Activated naive CD8-positive, alpha-beta T cell treated with anti-CD3 and anti-CD28 coated beads for 36 hours (primary cell): ENCODE data around the gene PADI3. TPM values are rescaled to one million over a fixed set of nuclear protein-coding genes. Genes with fewer than 3 reads are reported as not detected.
A peak's percentile ranks its signal among the peaks of the same experiment; 100 is the strongest.
"Not testable (repeated sequence)": the region's sequence is repeated elsewhere in the genome, so short reads cannot be mapped to it uniquely, and the experiment has no call there.

ENCODE experiments used
- DNase-seq: peaks from one replicate; pipeline ENCODE4 v3.0.0; 2021
- H3K27ac Mint-ChIP-seq: one replicate; pipeline ENCODE4 v1.8.0; 2022; ENCODE audit warnings: mild to moderate bottlenecking, moderate library complexity, mixed read lengths
- H3K27me3 Mint-ChIP-seq: one replicate; pipeline ENCODE4 v1.8.0; 2022; ENCODE audit warnings: mild to moderate bottlenecking, mixed read lengths
- H3K36me3 Mint-ChIP-seq: one replicate; pipeline ENCODE4 v1.8.0; 2021; ENCODE audit warnings: mild to moderate bottlenecking, mixed read lengths
- H3K4me1 Mint-ChIP-seq: one replicate; pipeline ENCODE4 v1.8.0; 2021; ENCODE audit warnings: mixed read lengths
- H3K4me3 Mint-ChIP-seq: one replicate; pipeline ENCODE4 v1.8.0; 2022; ENCODE audit warnings: mild to moderate bottlenecking, moderate library complexity, mixed read lengths
- H3K9me3 Mint-ChIP-seq: one replicate; pipeline ENCODE4 v1.8.0; 2022; ENCODE audit warnings: mixed read lengths
- total RNA-seq, 2 experiments: library from RNA; stranded (reverse); gene quantifications; one replicate each; pipeline ENCODE4 v1.2.3, GENCODE V29; 2021

Gene PADI3
- total RNA-seq, 2 experiments from 2014 or later, result not detected

GRCh38 chr1:17307329-17307728 is 58.4 kb downstream of the PADI3 start:
- Mint-ChIP-seq H3K9me3 (peaks cover 3% of the 10 kb centered on the region), H3K4me1 (peaks cover 2% of the 10 kb centered on the region), H3K36me3 (peaks cover 2% of the 10 kb centered on the region), H3K27ac (no peak overlapping the region), H3K4me3 (no peak overlapping the region), H3K27me3 (peaks cover 20% of the 10 kb centered on the region)
- no peak for DNase-seq

- Mint-ChIP-seq H3K9me3 (peaks cover under 1% of the 10 kb centered on the region), H3K27me3 (peaks cover 20% of the 10 kb centered on the region), H3K4me1 (peaks cover 4% of the 10 kb centered on the region), H3K4me3 (no peak within 1 kb of the TSS), H3K36me3 (peaks cover under 1% of the 10 kb centered on the region), H3K27ac (no peak within 1 kb of the TSS)
- no peak for DNase-seq
Measured at GRCh38 chr1:17307946-17308345, 59.0 kb downstream of the PADI3 start, which contains the start of gene PADI4. PADI4 (plus strand) TSS chr1:17308197; CDS start chr1:17308223, 26 bp downstream.

DNA sequence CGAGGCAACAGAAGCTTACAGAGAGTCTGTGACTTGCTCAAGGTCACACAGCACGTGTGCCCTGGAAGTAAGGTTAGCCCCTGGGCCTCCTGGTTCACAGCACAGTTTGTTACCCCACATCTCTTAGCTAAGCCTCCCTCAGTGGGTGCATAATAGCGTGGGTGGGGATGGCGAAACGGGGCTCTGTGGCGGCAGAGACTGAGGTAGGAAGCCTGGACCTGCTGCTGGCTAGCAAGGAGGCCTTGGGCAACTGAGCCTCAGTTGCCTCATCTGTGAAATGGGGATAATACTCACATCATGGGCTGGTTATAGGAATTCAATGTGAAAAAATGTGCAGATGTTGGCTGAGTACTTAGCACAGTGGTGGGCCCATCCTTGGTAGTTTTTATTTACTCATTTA is 59.7 kb downstream of the PADI3 start:
- peaks cover 20% of the 10 kb centered on the region for H3K27me3 Mint-ChIP-seq
- peaks cover 4% of the 10 kb centered on the region for H3K4me1 Mint-ChIP-seq
- H3K9me3 Mint-ChIP-seq, result no peaks in the 10 kb centered on the region
- H3K4me3 Mint-ChIP-seq, result no peak overlapping the region
- H3K36me3 Mint-ChIP-seq, result no peaks in the 10 kb centered on the region
- DNase-seq, result no peak
- H3K27ac Mint-ChIP-seq, result no peak overlapping the region

GRCh38 chr1:17309426-17310067 is 60.6 kb downstream of the PADI3 start:
- no peak overlapping the region for H3K4me3 Mint-ChIP-seq
- no peak for DNase-seq
- peaks cover 20% of the 10 kb centered on the region for H3K27me3 Mint-ChIP-seq
- no peaks in the 10 kb centered on the region for H3K36me3 Mint-ChIP-seq
- no peak overlapping the region for H3K27ac Mint-ChIP-seq
- H3K4me1 Mint-ChIP-seq, result peaks cover 4% of the 10 kb centered on the region
- H3K9me3 Mint-ChIP-seq, result no peaks in the 10 kb centered on the region

- peaks cover 20% of the 10 kb centered on the region for H3K27me3 Mint-ChIP-seq
- no peaks in the 10 kb centered on the region for H3K9me3 Mint-ChIP-seq
- no peaks in the 10 kb centered on the region for H3K36me3 Mint-ChIP-seq
- peaks cover 4% of the 10 kb centered on the region for H3K4me1 Mint-ChIP-seq
- H3K27ac Mint-ChIP-seq, result no peak overlapping the region
- no peak overlapping the region for H3K4me3 Mint-ChIP-seq
- DNase-seq, result no peak
Measured at GRCh38 chr1:17310068-17310640, 61.3 kb downstream of the PADI3 start.

- Mint-ChIP-seq H3K4me3 (no peak overlapping the region), H3K9me3 (no peaks in the 10 kb centered on the region), H3K36me3 (no peaks in the 10 kb centered on the region), H3K27me3 (peaks cover 14% of the 10 kb centered on the region), H3K27ac (no peak overlapping the region), H3K4me1 (peaks cover 4% of the 10 kb centered on the region)
- no peak for DNase-seq
Measured at GRCh38 chr1:17313530-17314309, 64.8 kb downstream of the PADI3 start.

DNA sequence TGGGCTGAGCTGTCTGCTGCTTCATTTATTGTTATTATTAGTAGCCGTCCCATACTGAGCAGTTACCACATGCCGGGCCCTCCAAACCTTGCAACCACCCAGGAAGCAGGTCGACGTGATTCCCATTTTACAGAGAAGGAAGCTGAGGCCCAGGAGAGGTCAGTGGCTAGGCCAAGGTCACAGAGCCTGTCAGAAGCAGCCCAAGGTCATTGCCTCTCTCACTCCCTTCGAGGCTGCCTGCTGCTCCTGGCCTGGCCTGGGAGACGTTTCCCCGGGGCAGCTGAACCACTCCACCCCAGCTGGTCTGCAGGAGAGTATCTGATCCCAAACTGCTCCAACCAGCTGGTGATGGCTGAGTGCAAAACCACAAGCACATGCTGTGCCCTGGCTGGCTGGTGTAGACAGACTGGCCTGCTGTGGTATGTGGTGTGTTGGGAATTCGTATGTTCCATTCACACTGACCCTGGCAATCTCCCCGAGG is 65.6 kb downstream of the PADI3 start:
- Mint-ChIP-seq H3K4me1 (peaks cover 4% of the 10 kb centered on the region), H3K9me3 (no peaks in the 10 kb centered on the region), H3K27ac (no peak overlapping the region), H3K27me3 (peaks cover 9% of the 10 kb centered on the region), H3K4me3 (no peak overlapping the region), H3K36me3 (no peaks in the 10 kb centered on the region)
- DNase-seq, result no peak

GRCh38 chr1:17315542-17316130 is 66.7 kb downstream of the PADI3 start:
- no peak for DNase-seq
- Mint-ChIP-seq H3K9me3 (no peaks in the 10 kb centered on the region), H3K27ac (no peak overlapping the region), H3K36me3 (no peaks in the 10 kb centered on the region), H3K4me1 (peaks cover 4% of the 10 kb centered on the region), H3K4me3 (no peak overlapping the region), H3K27me3 (no peaks in the 10 kb centered on the region)

GRCh38 chr1:17316704-17317103 is 67.8 kb downstream of the PADI3 start:
- H3K27me3 Mint-ChIP-seq, result no peaks in the 10 kb centered on the region
- H3K9me3 Mint-ChIP-seq, result no peaks in the 10 kb centered on the region
- no peak for DNase-seq
- H3K36me3 Mint-ChIP-seq, result no peaks in the 10 kb centered on the region
- no peak overlapping the region for H3K4me3 Mint-ChIP-seq
- no peak overlapping the region for H3K27ac Mint-ChIP-seq
- peaks cover 4% of the 10 kb centered on the region for H3K4me1 Mint-ChIP-seq

GRCh38 chr1:17318262-17318661 is 69.4 kb downstream of the PADI3 start:
- DNase-seq, result no peak

DNA sequence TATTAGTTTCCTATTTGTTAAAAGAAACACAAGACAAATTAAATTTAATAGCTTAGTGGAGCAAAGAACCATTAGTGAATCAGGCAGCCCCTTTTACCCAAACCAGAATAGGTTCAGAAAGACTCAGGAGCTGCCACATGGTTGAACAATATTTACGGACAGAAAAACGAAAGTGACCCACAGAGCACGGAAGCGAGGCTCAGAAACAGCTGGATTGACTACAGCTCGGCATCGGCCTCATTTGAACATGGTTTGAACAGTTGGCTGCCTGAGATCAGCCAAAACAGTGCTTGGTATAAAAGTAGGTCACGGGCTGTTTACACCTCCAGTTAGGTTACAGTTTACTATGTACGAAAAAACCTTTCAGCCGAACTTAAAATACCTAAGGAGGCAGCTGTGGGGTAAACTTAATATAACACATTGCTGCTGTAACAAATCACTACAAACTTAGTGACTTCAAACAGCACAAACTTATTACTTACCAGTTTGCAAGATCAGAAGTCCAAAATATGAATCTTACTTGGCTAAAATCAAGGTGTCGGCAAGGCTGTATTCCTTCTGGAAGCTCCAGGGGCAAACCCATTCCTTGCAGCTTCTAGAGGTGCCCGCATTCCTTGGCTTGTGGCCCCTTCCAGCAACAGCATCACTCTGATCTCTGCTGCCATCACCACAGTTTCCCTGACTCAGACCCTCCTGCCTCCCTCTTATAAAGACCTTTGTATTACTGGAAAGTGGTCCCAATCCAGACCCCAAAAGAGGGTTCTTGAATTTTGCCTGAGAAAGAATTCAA is 70.9 kb downstream of the PADI3 start:
- Mint-ChIP-seq H3K36me3 (no peaks in the 10 kb centered on the region), H3K9me3 (no peaks in the 10 kb centered on the region), H3K4me3 (no peak overlapping the region), H3K4me1 (no peaks in the 10 kb centered on the region), H3K27me3 (no peaks in the 10 kb centered on the region), H3K27ac (no peak overlapping the region)
- no peak for DNase-seq

More at GRCh38 chr1:17318262-17318661, 69.4 kb downstream of the PADI3 start:
- no peaks in the 10 kb centered on the region for H3K9me3 Mint-ChIP-seq
- H3K4me3 Mint-ChIP-seq, result no peak overlapping the region
- no peaks in the 10 kb centered on the region for H3K27me3 Mint-ChIP-seq
- H3K36me3 Mint-ChIP-seq, result no peaks in the 10 kb centered on the region
- H3K27ac Mint-ChIP-seq, result no peak overlapping the region
- H3K4me1 Mint-ChIP-seq, result no peaks in the 10 kb centered on the region

DNA sequence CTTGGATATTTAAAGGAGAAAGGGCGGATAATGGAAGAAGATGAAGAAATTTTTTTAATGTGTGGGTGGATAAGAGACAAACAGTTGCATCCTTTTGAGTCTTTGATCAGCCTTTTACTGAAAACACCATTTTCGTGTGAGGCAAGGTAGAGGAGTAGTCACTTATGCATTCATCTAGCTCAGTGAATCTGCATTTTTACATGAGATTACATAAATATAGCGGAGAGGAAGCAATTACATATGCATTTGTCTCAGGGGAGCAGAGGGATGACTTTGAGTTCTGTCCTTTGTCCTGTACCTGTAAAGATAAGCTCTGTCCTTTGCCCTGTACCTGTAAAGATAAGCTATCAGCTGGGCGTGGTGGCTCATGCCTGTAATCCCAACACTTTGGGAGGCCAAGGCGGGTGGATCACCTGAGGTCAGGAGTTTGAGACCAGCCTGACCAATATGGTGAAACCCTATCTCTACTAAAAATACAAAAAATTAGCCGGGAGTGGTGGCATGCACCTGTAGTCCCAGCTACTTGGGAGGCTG is 73.0 kb downstream of the PADI3 start:
- not testable (repeated sequence) for H3K27ac Mint-ChIP-seq, H3K36me3 Mint-ChIP-seq, H3K4me3 Mint-ChIP-seq, H3K4me1 Mint-ChIP-seq, DNase-seq, H3K27me3 Mint-ChIP-seq, H3K9me3 Mint-ChIP-seq

GRCh38 chr1:17328855-17329254 is 80.0 kb downstream of the PADI3 start:
- no peak overlapping the region for H3K27ac Mint-ChIP-seq
- H3K9me3 Mint-ChIP-seq, result no peaks in the 10 kb centered on the region
- H3K36me3 Mint-ChIP-seq, result no peaks in the 10 kb centered on the region
- no peaks in the 10 kb centered on the region for H3K4me1 Mint-ChIP-seq
- peaks cover 8% of the 10 kb centered on the region for H3K27me3 Mint-ChIP-seq
- no peak for DNase-seq
- peak overlapping the region; percentile 42 for H3K4me3 Mint-ChIP-seq

- H3K4me3 Mint-ChIP-seq, result no peak overlapping the region
- no peaks in the 10 kb centered on the region for H3K36me3 Mint-ChIP-seq
- DNase-seq, result no peak
- no peaks in the 10 kb centered on the region for H3K9me3 Mint-ChIP-seq
- H3K27me3 Mint-ChIP-seq, result peaks cover 14% of the 10 kb centered on the region
- H3K27ac Mint-ChIP-seq, result no peak overlapping the region
- no peaks in the 10 kb centered on the region for H3K4me1 Mint-ChIP-seq
Measured at GRCh38 chr1:17329610-17330009, 80.7 kb downstream of the PADI3 start.
